Caco-2 (cell line): ENCODE results near the gene APCDD1. TPM values are rescaled to one million over a fixed set of nuclear protein-coding genes. Genes with fewer than 3 reads are reported as not detected.

Experiments used
- BruUV-seq: library from RNA; stranded (reverse); fragments of 400-500 nt; replicated peaks from 2 replicates; lab custom pipeline; 2021; lab: Mats Ljungman, UMichigan
- CTCF ChIA-PET: fragments of 300-600 bp; sonication (Branson Sonifier 250); formaldehyde crosslinking; loops from one replicate; lab custom pipeline; 2022; ENCODE audit warnings: antibody characterized with exemption; lab: Charles Lee
- POLR2A ChIA-PET: fragments of 300-600 bp; sonication (Branson Sonifier 250); formaldehyde crosslinking; loops from one replicate; lab custom pipeline; 2022; ENCODE audit warnings: antibody characterized with exemption; lab: Charles Lee
- DNase-seq, 2 experiments: peaks; one replicate each; pipeline versions ENCODE4 v3.0.0 to v3.0.0-alpha.2; 2020 to 2022
- H3K27me3 ChIP-seq: replicated peaks from 2 replicates; pipeline ENCODE4 v1.6.0; 2011; ENCODE audit warnings: low read length; ENCODE audit not compliant: control insufficient read depth, insufficient read depth
- H3K36me3 ChIP-seq: 2 replicates; pipeline ENCODE4 v1.5.1; 2011; ENCODE audit warnings: low read length; ENCODE audit not compliant: control insufficient read depth, insufficient read depth
- H3K4me1 ChIP-seq: fragments of 250-450 bp; sonication (Bioruptor Pico); 2 replicates; pipeline ENCODE4 v1.5.1; 2020; ENCODE audit warnings: mild to moderate bottlenecking
- H3K4me3 ChIP-seq: 2 replicates; pipeline ENCODE4 v1.5.1; 2011; ENCODE audit warnings: low read depth, mild to moderate bottlenecking, control low read depth, low read length
- H3K9me3 ChIP-seq: fragments of 250-450 bp; sonication (Bioruptor Pico); 2 replicates; pipeline ENCODE4 v1.5.1; 2020; ENCODE audit warnings: mild to moderate bottlenecking, moderate library complexity
- H3K27ac Mint-ChIP-seq: one replicate; pipeline ENCODE4 v1.8.0; 2022; ENCODE audit warnings: mixed read lengths; ENCODE audit not compliant: unreplicated experiment
- H3K27me3 Mint-ChIP-seq: one replicate; pipeline ENCODE4 v1.8.0; 2022; ENCODE audit warnings: mixed read lengths; ENCODE audit not compliant: insufficient read depth, unreplicated experiment
- H3K36me3 Mint-ChIP-seq: one replicate; pipeline ENCODE4 v1.8.0; 2022; ENCODE audit warnings: mild to moderate bottlenecking, mixed read lengths; ENCODE audit not compliant: insufficient read depth, unreplicated experiment
- H3K4me1 Mint-ChIP-seq: one replicate; pipeline ENCODE4 v1.8.0; 2022; ENCODE audit warnings: low read depth, mixed read lengths; ENCODE audit not compliant: unreplicated experiment
- H3K4me3 Mint-ChIP-seq: one replicate; pipeline ENCODE4 v1.8.0; 2022; ENCODE audit warnings: mild to moderate bottlenecking, moderate library complexity, mixed read lengths; ENCODE audit not compliant: unreplicated experiment
- H3K9me3 Mint-ChIP-seq: one replicate; pipeline ENCODE4 v1.8.0; 2022; ENCODE audit warnings: mixed read lengths; ENCODE audit not compliant: unreplicated experiment
- CTCF ChIP-seq, 2 experiments: fragments of 200-600 bp in 1 of 2; IDR thresholded peaks; 1 replicate in 1 of 2; 2 replicates in 1 of 2; pipeline versions ENCODE4 v1.5.1 to v1.8.0; 2011 to 2022; ENCODE audit warnings: antibody characterized with exemption in 1 of 2, control low read depth in 1 of 2, inconsistent platforms in 1 of 2, low read depth in 1 of 2, low read length in 1 of 2, mild to moderate bottlenecking in 1 of 2, moderate library complexity in 1 of 2; ENCODE audit not compliant: insufficient read depth in 1 of 2, severe bottlenecking in 1 of 2, unreplicated experiment in 1 of 2
- intact Hi-C: fragments of 100-400 bp; cut with micrococcal nuclease; formaldehyde crosslinking; loops from one replicate; pipeline ENCODE4 v1.10.0; 2022; ENCODE audit not compliant: unreplicated experiment
- total RNA-seq: library from RNA; stranded (reverse); gene quantifications from 2 replicates; pipeline ENCODE4 v1.2.3, GENCODE V29; 2022

Gene APCDD1
- total RNA-seq, 1 experiment from 2014 or later: 1.5 TPM

- TF ChIP-seq CTCF (IDR thresholded peaks at IDR 0.05; ENCODE audit: insufficient read depth in 1 of 2, low read depth in 1 of 2, low read length in 1 of 2, severe bottlenecking in 1 of 2, unreplicated experiment in 1 of 2): no peak
These were observed 5.0 kb upstream of the APCDD1 start for GRCh38 chr18:10449396-10449795.

GRCh38 chr18:10450986-10451385, 3.4 kb upstream of the APCDD1 start:
- Mint-ChIP-seq H3K36me3 (no peaks in the 10 kb centered on the region), H3K27ac (no peak overlapping the region), H3K27me3 (peaks cover 3% of the 10 kb centered on the region), H3K9me3 (no peaks in the 10 kb centered on the region), H3K4me3 (no peak overlapping the region), H3K4me1 (no peaks in the 10 kb centered on the region)
- peaks cover 4% of the 10 kb centered on the region for H3K27me3 ChIP-seq
- CTCF ChIA-PET: no interaction called here
- H3K9me3 ChIP-seq: no peaks in the 10 kb centered on the region
- H3K36me3 ChIP-seq: no peaks in the 10 kb centered on the region
- no peak for DNase-seq
- H3K4me1 ChIP-seq: peaks cover 4% of the 10 kb centered on the region; the same call in 1 of the 2 replicates
- no peak overlapping the region for H3K4me3 ChIP-seq
- intact Hi-C loops: no loop called here
- POLR2A ChIA-PET: no interaction called here
- BruUV-seq: no TSS peak
- no peak for TF ChIP-seq CTCF (IDR thresholded peaks at IDR 0.05; ENCODE audit: insufficient read depth in 1 of 2, low read depth in 1 of 2, low read length in 1 of 2, severe bottlenecking in 1 of 2, unreplicated experiment in 1 of 2)

More at GRCh38 chr18:10449396-10449795, 5.0 kb upstream of the APCDD1 start:
- Mint-ChIP-seq H3K27me3 (peaks cover 2% of the 10 kb centered on the region), H3K27ac (no peak overlapping the region), H3K4me1 (no peaks in the 10 kb centered on the region), H3K36me3 (no peaks in the 10 kb centered on the region), H3K4me3 (no peak overlapping the region), H3K9me3 (no peaks in the 10 kb centered on the region)
- CTCF ChIA-PET: no interaction called here
- DNase-seq: no peak
- Histone ChIP-seq H3K36me3 (no peaks in the 10 kb centered on the region), H3K27me3 (no peaks in the 10 kb centered on the region), H3K4me1 (no peaks in the 10 kb centered on the region), H3K9me3 (no peaks in the 10 kb centered on the region), H3K4me3 (no peak overlapping the region)
- intact Hi-C loops: no loop called here
- no TSS peak for BruUV-seq
- POLR2A ChIA-PET: no interaction called here

GRCh38 chr18:10453261-10453805, 1.1 kb upstream of the APCDD1 start:
- Mint-ChIP-seq H3K9me3 (no peaks in the 10 kb centered on the region), H3K27me3 (peaks cover 16% of the 10 kb centered on the region), H3K4me3 (peak overlapping the region; percentile 69), H3K27ac (no peak overlapping the region), H3K4me1 (no peaks in the 10 kb centered on the region), H3K36me3 (no peaks in the 10 kb centered on the region)
- no TSS peak for BruUV-seq
- no peak for DNase-seq
- Histone ChIP-seq H3K27me3 (peaks cover 5% of the 10 kb centered on the region), H3K9me3 (no peaks in the 10 kb centered on the region), H3K4me3 (no peak overlapping the region), H3K36me3 (no peaks in the 10 kb centered on the region), H3K4me1 (peaks cover 5% of the 10 kb centered on the region; the same call in 1 of the 2 replicates)
- TF ChIP-seq CTCF (IDR thresholded peaks at IDR 0.05; ENCODE audit: insufficient read depth in 1 of 2, low read depth in 1 of 2, low read length in 1 of 2, severe bottlenecking in 1 of 2, unreplicated experiment in 1 of 2): no peak
- ChIA-PET CTCF (no interaction called here), POLR2A (no interaction called here)
- intact Hi-C loops: no loop called here
